Prostate gland (tissue), 2 donors: ENCODE measurements around the gene RNASEL. TPM values are rescaled to one million over a fixed set of nuclear protein-coding genes. Genes with fewer than 3 reads are reported as not detected.

Experiments used
- DNase-seq: peaks from one replicate; pipeline ENCODE4 v3.0.0-alpha.2; 2019; ENCODE audit warnings: low spot score
- H3K27ac ChIP-seq, 2 donors: fragments of 200-600 bp; sonication (generic); 2 replicates each; pipeline ENCODE4 v1.5.1; 2017 to 2019
- H3K27me3 ChIP-seq: fragments of 200-600 bp; sonication (generic); replicated peaks from 2 replicates; pipeline ENCODE4 v1.5.1; 2019; ENCODE audit not compliant: insufficient read depth
- H3K36me3 ChIP-seq, 2 donors: fragments of 200-600 bp; sonication (generic); 1 replicate in 1 of 2; 2 replicates in 1 of 2; pipeline versions ENCODE4 v1.5.1 to v1.8.1; 2017 to 2019
- H3K4me1 ChIP-seq: fragments of 200-600 bp; sonication (generic); replicated peaks from 2 replicates; pipeline ENCODE4 v1.5.1; 2019
- H3K4me3 ChIP-seq, 2 donors: fragments of 200-600 bp; sonication (generic); 2 replicates each; pipeline ENCODE4 v1.5.1; 2017 to 2019
- H3K9me3 ChIP-seq: fragments of 200-600 bp; sonication (generic); 2 replicates; pipeline ENCODE4 v1.5.1; 2017
- POLR2A ChIP-seq: fragments of 450-650 bp; IDR thresholded peaks from one replicate; pipeline ENCODE4 v1.6.1; 2016; ENCODE audit warnings: antibody characterized with exemption, mild to moderate bottlenecking
- POLR2AphosphoS5 ChIP-seq: sonication (generic); formaldehyde crosslinking; IDR thresholded peaks from one replicate; pipeline ENCODE4 v1.6.1; 2017; ENCODE audit warnings: antibody characterized with exemption
- WGBS: methylation state at CpG from one replicate; pipeline ENCODE4 v1.1.5; 2018; 5-methylcytosine and 5-hydroxymethylcytosine counted together
- intact Hi-C: fragments of 100-400 bp; cut with DNase I; formaldehyde crosslinking; loops from one replicate; pipeline ENCODE4 v1.14.2; 2022
- total RNA-seq, 2 donors: library from RNA; depleted of rRNA; stranded (reverse); fragments of >200 nt; gene quantifications; one replicate each; pipeline ENCODE4 v1.1.0, GENCODE V29; 2016
- TF ChIP-seq, protein P1 (sequence below), 4 experiments: fragments of 200-600 bp in 2 of 4; fragments of 450-650 bp in 2 of 4; sonication (generic) in 2 of 4; IDR thresholded peaks; 1 replicate in 3 of 4; 2 replicates in 1 of 4; pipeline ENCODE4 v1.5.1; 2016 to 2019; ENCODE audit warnings: antibody characterized with exemption in 4 of 4, mild to moderate bottlenecking in 2 of 4, moderate library complexity in 2 of 4

Gene RNASEL
- total RNA-seq, 2 donors from 2014 or later: 7.6 to 10.7 TPM

DNA sequence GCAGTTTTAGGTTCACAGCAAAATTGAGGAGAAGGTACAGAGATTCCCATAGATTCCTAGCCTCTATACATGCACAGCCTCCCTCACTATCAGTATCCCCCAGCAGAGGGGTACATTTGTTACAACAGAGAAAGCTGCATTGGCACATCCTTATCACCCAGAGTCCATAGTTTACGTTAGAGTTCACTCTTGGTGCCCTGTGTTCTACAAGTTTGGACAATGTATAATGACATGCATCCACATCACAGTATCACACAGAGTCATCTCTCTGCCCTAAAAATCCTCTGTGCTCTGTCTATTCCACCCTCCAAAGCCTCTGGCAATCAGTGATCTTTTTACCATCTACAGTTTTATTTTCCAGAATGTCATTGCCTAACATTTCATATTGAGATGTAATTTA lies 37.5 kb upstream of the RNASEL start:
- intact Hi-C loops: no loop called here
- Histone ChIP-seq H3K4me3 (no peak overlapping the region), H3K27me3 (no peaks in the 10 kb centered on the region), H3K27ac (no peak overlapping the region), H3K9me3 (no peaks in the 10 kb centered on the region), H3K4me1 (no peaks in the 10 kb centered on the region), H3K36me3 (no peaks in the 10 kb centered on the region)
- no peak for TF ChIP-seq POLR2AphosphoS5
- DNase-seq: no peak
- WGBS: 44% methylated on average over 1 of the region's 1 CpG

DNA sequence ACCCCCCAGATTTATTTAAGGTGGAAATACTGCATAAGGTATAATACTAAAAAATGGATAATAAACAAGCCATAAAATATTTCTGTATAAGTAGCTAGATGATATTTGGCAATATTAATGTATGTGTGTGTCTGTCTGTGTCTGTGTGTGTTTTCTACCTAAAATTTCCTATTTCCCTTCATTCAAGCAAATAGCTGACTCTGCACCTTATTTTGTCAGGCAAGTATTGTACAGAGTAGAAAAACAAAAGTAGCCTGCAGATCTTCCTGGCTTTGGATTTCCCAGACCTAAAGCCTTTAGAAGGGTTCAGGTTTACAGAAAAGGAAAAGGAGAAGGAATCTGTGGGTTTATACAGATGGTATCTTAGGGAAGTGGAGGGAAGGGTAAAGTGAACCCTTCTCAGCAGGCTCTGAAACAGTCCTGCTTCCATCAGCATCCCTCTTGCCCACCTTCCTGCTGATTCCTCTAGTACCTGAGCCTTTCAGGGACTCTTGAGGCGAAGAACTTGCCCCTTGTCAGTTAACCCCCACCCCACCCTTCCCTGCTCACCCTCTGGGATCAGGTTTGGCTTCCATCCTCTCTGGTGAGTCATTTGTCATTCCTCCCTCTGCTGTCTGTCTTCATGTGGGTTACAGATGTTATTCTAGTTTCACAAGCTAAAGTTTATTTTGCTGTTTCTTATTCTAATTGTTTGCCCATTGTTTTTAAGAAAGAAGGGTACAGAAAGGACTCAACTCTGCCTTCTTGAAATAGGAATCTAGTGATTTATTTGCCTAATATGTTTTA lies 36.9 kb upstream of the RNASEL start:
- Histone ChIP-seq H3K27me3 (no peaks in the 10 kb centered on the region), H3K4me1 (no peaks in the 10 kb centered on the region), H3K9me3 (no peaks in the 10 kb centered on the region), H3K36me3 (no peaks in the 10 kb centered on the region), H3K4me3 (no peak overlapping the region), H3K27ac (no peak overlapping the region)
- DNase-seq: no peak
- WGBS: 61% methylated on average over 1 of the region's 1 CpG
- TF ChIP-seq POLR2A (no peak), POLR2AphosphoS5 (no peak)
- TF ChIP-seq, protein P1, sequence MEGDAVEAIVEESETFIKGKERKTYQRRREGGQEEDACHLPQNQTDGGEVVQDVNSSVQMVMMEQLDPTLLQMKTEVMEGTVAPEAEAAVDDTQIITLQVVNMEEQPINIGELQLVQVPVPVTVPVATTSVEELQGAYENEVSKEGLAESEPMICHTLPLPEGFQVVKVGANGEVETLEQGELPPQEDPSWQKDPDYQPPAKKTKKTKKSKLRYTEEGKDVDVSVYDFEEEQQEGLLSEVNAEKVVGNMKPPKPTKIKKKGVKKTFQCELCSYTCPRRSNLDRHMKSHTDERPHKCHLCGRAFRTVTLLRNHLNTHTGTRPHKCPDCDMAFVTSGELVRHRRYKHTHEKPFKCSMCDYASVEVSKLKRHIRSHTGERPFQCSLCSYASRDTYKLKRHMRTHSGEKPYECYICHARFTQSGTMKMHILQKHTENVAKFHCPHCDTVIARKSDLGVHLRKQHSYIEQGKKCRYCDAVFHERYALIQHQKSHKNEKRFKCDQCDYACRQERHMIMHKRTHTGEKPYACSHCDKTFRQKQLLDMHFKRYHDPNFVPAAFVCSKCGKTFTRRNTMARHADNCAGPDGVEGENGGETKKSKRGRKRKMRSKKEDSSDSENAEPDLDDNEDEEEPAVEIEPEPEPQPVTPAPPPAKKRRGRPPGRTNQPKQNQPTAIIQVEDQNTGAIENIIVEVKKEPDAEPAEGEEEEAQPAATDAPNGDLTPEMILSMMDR (IDR thresholded peaks at IDR 0.05): no peak
- intact Hi-C loops: no loop called here

DNA sequence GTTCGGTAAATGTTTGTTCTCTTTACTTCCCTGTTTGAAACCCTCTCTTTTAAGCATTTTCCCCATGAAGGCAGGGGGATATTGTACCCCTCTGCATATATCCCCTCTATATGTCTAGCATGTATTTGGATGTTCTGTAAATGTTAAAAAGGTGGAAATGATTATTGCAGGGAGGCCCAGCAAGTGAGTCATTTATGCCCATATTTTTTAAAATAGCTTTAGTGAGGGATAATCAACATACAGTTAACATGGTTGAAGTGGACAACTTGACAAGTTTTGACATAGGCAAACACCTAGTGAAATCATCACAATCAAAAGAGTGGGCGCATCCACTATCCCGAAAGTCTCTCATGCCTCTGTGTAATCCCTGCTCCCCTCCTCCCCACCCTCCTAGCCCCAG lies 36.0 kb upstream of the RNASEL start:
- no peaks in the 10 kb centered on the region for H3K36me3 ChIP-seq
- no peak for DNase-seq
- no peaks in the 10 kb centered on the region for H3K27me3 ChIP-seq
- H3K27ac ChIP-seq: no peak overlapping the region
- H3K4me3 ChIP-seq: no peak overlapping the region
- intact Hi-C loops: no loop called here
- no peak for TF ChIP-seq POLR2AphosphoS5
- H3K4me1 ChIP-seq: no peaks in the 10 kb centered on the region
- WGBS: 76% methylated on average over 3 of the region's 3 CpGs
- H3K9me3 ChIP-seq: no peaks in the 10 kb centered on the region

DNA sequence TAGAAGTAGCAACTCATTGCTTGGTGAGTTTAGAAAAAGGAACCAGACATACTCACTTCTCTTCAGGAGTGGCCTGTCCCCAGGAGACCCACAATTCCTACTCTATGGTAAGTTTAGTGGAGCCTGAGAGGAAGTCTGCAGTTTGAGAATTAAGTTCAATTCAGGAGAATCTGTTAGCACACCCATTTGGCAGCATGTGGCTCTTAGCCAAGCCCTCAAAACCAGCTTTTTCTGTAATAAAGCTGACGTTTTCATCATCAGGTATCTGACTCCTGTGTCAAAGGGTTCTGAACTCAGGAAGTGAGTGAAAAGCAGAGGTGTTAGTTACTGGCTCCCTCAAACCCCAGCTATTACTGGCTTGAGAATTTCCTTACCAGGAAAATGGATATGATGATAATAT lies 35.5 kb upstream of the RNASEL start:
- Histone ChIP-seq H3K27me3 (no peaks in the 10 kb centered on the region), H3K4me1 (no peaks in the 10 kb centered on the region), H3K27ac (no peak overlapping the region), H3K9me3 (no peaks in the 10 kb centered on the region), H3K4me3 (no peak overlapping the region), H3K36me3 (no peaks in the 10 kb centered on the region)
- TF ChIP-seq POLR2A (no peak), POLR2AphosphoS5 (no peak)
- TF ChIP-seq, protein P1 (IDR thresholded peaks at IDR 0.05): no peak
- DNase-seq: no peak
- intact Hi-C loops: no loop called here
- 36% methylated on average over 1 of the region's 1 CpG for WGBS

DNA sequence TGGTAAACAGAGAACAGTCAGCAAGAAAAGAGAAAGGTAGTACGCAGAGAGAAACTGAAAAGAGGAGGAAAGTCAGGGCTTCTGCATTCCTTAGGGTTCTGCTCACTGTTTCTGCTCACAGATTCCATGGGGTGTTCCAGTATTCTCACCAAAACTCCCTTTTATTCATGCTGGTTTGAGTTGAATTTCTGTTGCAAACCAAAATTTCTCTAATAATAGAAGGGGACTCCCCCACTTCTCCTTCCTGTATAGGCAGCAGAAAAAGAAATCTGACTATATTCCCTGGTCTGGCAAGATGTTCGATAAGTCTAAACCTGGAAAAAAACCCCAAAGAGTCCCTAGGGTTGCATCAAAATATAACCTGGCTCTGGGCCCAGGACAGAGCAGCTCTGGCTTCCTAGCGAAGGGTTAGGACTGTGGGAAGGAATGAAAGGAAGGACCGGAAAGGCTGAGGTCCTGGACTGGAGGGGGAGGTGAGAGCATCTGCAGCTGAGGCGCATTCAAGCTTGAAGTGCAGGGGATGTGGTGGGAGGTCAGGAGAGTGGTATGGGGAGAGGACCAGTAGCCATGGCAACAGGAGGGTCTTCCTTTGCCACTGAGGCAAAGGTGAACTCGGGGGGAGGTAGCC lies 34.0 kb upstream of the RNASEL start:
- TF ChIP-seq, protein P1 (IDR thresholded peaks at IDR 0.05): no peak
- TF ChIP-seq POLR2AphosphoS5 (no peak), POLR2A (no peak)
- 65% methylated on average over 6 of the region's 6 CpGs for WGBS
- H3K27ac ChIP-seq: no peak overlapping the region

DNA sequence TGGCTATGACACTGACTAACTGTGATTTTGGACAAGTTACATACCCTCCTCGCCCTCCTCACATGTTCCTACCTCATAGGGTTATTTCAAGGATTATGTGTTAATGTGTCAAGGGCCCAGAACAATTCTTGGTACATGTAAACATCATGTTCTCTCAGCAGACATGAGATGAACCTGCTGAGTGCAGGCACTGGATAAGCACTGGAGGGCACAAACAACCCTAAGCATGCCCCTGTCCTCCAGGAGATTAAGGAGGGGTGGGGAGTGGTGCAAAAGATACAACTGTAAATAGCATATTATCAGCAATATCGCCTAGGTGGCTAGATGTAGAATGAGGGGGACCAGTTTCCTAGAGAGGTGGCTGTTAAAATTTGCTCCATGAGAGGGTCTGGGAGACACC lies 32.9 kb upstream of the RNASEL start:
- no peaks in the 10 kb centered on the region for H3K4me1 ChIP-seq
- H3K4me3 ChIP-seq: no peak overlapping the region
- TF ChIP-seq, protein P1 (IDR thresholded peaks at IDR 0.05): no peak
- TF ChIP-seq POLR2A (no peak), POLR2AphosphoS5 (no peak)
- WGBS: 95% methylated on average over 2 of the region's 2 CpGs
- intact Hi-C loops: no loop called here
- H3K36me3 ChIP-seq: no peaks in the 10 kb centered on the region
- H3K27ac ChIP-seq: no peak overlapping the region
- H3K9me3 ChIP-seq: no peaks in the 10 kb centered on the region
- DNase-seq: no peak
- no peaks in the 10 kb centered on the region for H3K27me3 ChIP-seq

More for the DNA sequence above, 34.0 kb upstream of the RNASEL start:
- intact Hi-C loops: no loop called here
- H3K4me1 ChIP-seq: no peaks in the 10 kb centered on the region
- H3K4me3 ChIP-seq: no peak overlapping the region
- H3K36me3 ChIP-seq: no peaks in the 10 kb centered on the region
- no peak for DNase-seq
- H3K9me3 ChIP-seq: no peaks in the 10 kb centered on the region
- H3K27me3 ChIP-seq: no peaks in the 10 kb centered on the region
